Pancreas (tissue), 10 donors: ENCODE data around the gene PERM1. TPM values are rescaled to one million over a fixed set of nuclear protein-coding genes. Genes with fewer than 3 reads are reported as not detected.

ENCODE experiments used
- ATAC-seq, 4 donors: fragments of 200-7000 bp; cut with Tn5 transposase; one replicate each; pipeline versions ENCODE4 v1.8.0 to v1.9.1; 2020; ENCODE audit warnings: mild to moderate bottlenecking in 4 of 4, moderate library complexity in 4 of 4
- DNase-seq, 6 donors: peaks; one replicate each; pipeline ENCODE4 v3.0.0-alpha.2; 2020
- FAIRE-seq: peaks from 2 replicates; lab custom pipeline; 2012; peaks lifted over from hg19 to GRCh38; lab: Jason Lieb, UNC
- H3K27ac ChIP-seq, 4 donors: fragments of 200-600 bp; sonication (generic); 1 replicate in 3 of 4; 2 replicates in 1 of 4; pipeline versions ENCODE4 v1.5.0 to v1.8.0; 2020
- H3K27me3 ChIP-seq, 4 donors: fragments of 200-600 bp; one replicate each; pipeline ENCODE4 v1.8.0; 2021
- H3K36me3 ChIP-seq, 3 donors: fragments of 200-600 bp; sonication (generic) in 1 of 3; one replicate each; pipeline versions ENCODE4 v1.5.0 to v1.8.0; 2020 to 2021
- H3K4me1 ChIP-seq, 3 donors: fragments of 200-600 bp; one replicate each; pipeline ENCODE4 v1.8.0; 2021
- H3K4me3 ChIP-seq, 4 donors: fragments of 200-600 bp; sonication (generic) in 2 of 4; one replicate each; pipeline versions ENCODE4 v1.5.0 to v1.8.0; 2020 to 2021
- H3K9me3 ChIP-seq, 4 donors: fragments of 200-600 bp; one replicate each; pipeline ENCODE4 v1.8.0; 2021
- CTCF ChIP-seq, 4 donors: fragments of 200-600 bp; sonication (generic) in 3 of 4; IDR thresholded peaks; one replicate each; pipeline versions ENCODE4 v1.5.0 to v1.8.0; 2021; ENCODE audit warnings: antibody characterized with exemption in 4 of 4
- whole genome bisulfite sequencing, 2 donors: extraction: QIAGEN DNeasy Blood & Tissue Kit; methylation state at CpG; one replicate each; pipeline ENCODE4 v1.1.7; 2013; 5-methylcytosine and 5-hydroxymethylcytosine counted together
- intact Hi-C, 3 donors: fragments of 100-400 bp; cut with DNase I; formaldehyde crosslinking; loops; one replicate each; pipeline versions ENCODE4 v1.11.1 to v1.14.2; 2022
- polyA plus RNA-seq, 2 donors: library from polyadenylated mRNA; stranded (reverse); fragments of 200-250 nt; gene quantifications; one replicate each; pipeline ENCODE4 v1.2.3, GENCODE V29; 2013
- total RNA-seq, 6 donors: library from RNA; stranded (reverse); fragmentation: NEBNext Ultra II Directional in 4 of 6; extraction: Animal tissue kit (Norgen Biotek cat#: 25700) in 4 of 6; gene quantifications; one replicate each; pipeline versions ENCODE4 v1.2.1 to v1.2.4, GENCODE V29; 2021 to 2023
- donor health status: healthy with polysubstance abuse.
- donor health status: DM: no; HTN: no; CAD: no; lungs with moderate emphysema.
- donor health status: DM: no; HTN: no; CAD: no.
- donor health status: control.
- donor health status: control.
- donor health status: Bipolar disorder and iron deficiency.
- donor health status: DM: yes; HTN: yes; CAD: no.
- donor health status: DM: no; HTN: no; CAD: no.
- donor health status: DM: no; HTN: no; CAD: no.
- donor health status: DM: yes; HTN: yes; CAD: no.

The PERM1 gene
- total and polyA plus RNA-seq, 8 donors = 0.04 to 0.35 (median 0.24) TPM; not detected in 4

DNA sequence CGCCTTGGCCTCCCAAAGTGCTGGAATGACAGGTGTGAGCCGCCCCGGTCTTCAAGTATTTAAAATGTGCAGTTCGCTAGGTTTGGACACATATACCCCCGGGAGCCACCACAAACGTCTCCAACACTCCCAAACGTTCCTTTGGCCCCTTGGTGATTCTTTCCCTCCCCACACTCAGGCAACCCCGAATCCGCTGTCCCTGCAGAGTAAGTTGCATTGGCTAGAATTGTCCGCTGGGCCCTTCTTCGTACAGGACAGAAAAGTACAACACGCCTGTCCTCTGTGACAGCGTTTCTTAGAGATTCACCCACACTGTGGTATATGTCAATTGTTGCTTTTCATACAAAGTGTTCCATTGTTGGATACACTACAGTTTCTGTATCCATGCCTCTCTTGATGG, 3.2 kb upstream of the PERM1 start:
- WGBS, 2 donors = 65 to 71% methylated on average over 13 of the region's 13 CpGs
- TF ChIP-seq CTCF (IDR thresholded peaks at IDR 0.05) = no peak
- DNase-seq = no peak

DNA sequence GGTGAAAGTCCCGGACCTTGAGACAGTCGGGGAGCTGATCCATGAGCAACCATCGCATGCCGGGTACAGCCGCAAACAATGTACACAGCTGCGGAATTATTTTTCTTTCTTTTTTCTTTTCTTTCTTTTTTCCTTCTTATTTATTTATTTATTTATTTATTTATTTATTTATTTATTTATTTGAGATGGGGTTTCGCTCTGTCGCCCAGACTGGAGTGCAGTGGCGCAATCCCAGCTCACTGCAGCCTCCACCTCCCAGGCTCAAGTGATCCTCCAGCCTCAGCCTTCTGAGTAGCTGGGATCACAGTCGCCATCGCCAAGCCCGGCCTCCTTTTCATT, 2.6 kb upstream of the PERM1 start:
- ATAC-seq (peak in 1 of 4 donors; percentile 23), FAIRE-seq (no peak), DNase-seq (no peak)
- no peaks in the 10 kb centered on the region for H3K27me3 ChIP-seq
- no peak overlapping the region for H3K4me3 ChIP-seq
- intact Hi-C loops = loop anchor here (5.0 to 10.0 kb wide), 3 partner anchors 80 to 300 kb away; partner anchors contain the start of gene SCNN1D (in 1 of the 3)
- 40 to 46% methylated on average over 12 of the region's 12 CpGs for WGBS, 2 donors
- H3K36me3 ChIP-seq = no peaks in the 10 kb centered on the region
- H3K27ac ChIP-seq = no peak overlapping the region
- peak in 1 of 4 donors; percentile 1 for TF ChIP-seq CTCF (IDR thresholded peaks at IDR 0.05)
- H3K4me1 ChIP-seq = no peaks in the 10 kb centered on the region
- no peaks in the 10 kb centered on the region for H3K9me3 ChIP-seq

More for the DNA sequence above, 3.2 kb upstream of the PERM1 start:
- intact Hi-C loops = loop anchor here in 2 of 3 donors (10.0 kb wide), 2 partner anchors 80 to 300 kb away; partner anchors contain the start of gene SCNN1D (in 1 of the 2)
- H3K9me3 ChIP-seq = no peaks in the 10 kb centered on the region
- no peaks in the 10 kb centered on the region for H3K4me1 ChIP-seq
- no peaks in the 10 kb centered on the region for H3K27me3 ChIP-seq
- no peaks in the 10 kb centered on the region for H3K36me3 ChIP-seq
- FAIRE-seq (no peak), ATAC-seq (no peak)
- no peak overlapping the region for H3K27ac ChIP-seq
- no peak overlapping the region for H3K4me3 ChIP-seq

GRCh38 chr1:983798-984475, 2.0 kb upstream of the PERM1 start:
- peak; percentile 61 to 92 (median 84) for ATAC-seq
- FAIRE-seq = no peak
- no peaks in the 10 kb centered on the region for H3K27me3 ChIP-seq
- H3K4me1 ChIP-seq = no peaks in the 10 kb centered on the region
- WGBS, 2 donors = 14% methylated on average over 29 of the region's 29 CpGs
- no peaks in the 10 kb centered on the region for H3K9me3 ChIP-seq
- H3K36me3 ChIP-seq = no peaks in the 10 kb centered on the region
- TF ChIP-seq CTCF (IDR thresholded peaks at IDR 0.05) = peak; percentile 82 to 96 (median 86)
- H3K4me3 ChIP-seq = no peak overlapping the region
- H3K27ac ChIP-seq = no peak overlapping the region
- intact Hi-C loops = loop anchor here (2.0 to 10.0 kb wide), 4 partner anchors 79 to 301 kb away; partner anchors contain the start of gene SCNN1D (in 1 of the 3)
- peak; percentile 26 to 85 (median 60) for DNase-seq

DNA sequence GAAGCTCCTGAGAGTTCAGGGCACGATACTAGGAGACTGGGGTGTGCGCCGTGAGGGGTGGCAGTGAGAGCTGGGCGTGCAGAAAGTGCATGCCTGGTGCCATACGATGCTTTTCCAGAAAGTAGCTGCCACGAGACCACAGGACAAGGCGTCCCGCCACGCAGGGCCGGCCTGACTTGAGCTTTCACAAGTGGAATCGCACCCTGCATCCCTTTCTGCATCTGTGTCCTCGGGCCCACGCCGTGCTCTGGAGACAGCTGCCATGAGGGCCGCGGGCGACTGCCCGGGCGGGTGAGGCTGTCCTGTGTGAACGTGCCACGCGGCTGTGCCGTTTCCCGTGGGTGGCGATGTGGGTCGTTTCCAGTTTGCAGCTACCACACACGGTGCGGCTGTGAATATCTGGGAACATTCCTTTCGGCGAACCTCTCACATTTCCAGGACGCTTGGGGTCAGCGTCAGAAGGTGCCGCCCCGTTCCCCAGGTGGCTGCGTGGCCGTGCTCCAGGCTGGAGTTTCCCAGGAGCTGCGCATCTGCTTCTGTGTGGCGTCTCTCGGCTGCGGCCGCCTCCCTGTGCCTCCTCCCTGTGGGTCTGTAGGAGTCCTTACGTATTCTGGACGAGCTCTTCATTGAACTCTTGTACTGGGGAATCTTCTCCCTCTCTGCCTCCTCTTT, 1.0 kb upstream of the PERM1 start:
- no peaks in the 10 kb centered on the region for H3K9me3 ChIP-seq
- intact Hi-C loops = loop anchor here (2.0 to 10.0 kb wide), 4 partner anchors 80 to 302 kb away; partner anchors contain the start of gene SCNN1D (in 1 of the 3)
- TF ChIP-seq CTCF (IDR thresholded peaks at IDR 0.05) = no peak
- no peaks in the 10 kb centered on the region for H3K36me3 ChIP-seq
- FAIRE-seq = no peak
- no peak overlapping the region for H3K4me3 ChIP-seq
- 54 to 68% methylated on average over 43 of the region's 43 CpGs for WGBS, 2 donors
- no peak overlapping the region for H3K27ac ChIP-seq
- H3K4me1 ChIP-seq = no peaks in the 10 kb centered on the region
- no peak for ATAC-seq
- peak in 1 of 6 donors; percentile 45 for DNase-seq
- H3K27me3 ChIP-seq = no peaks in the 10 kb centered on the region
